Kidney epithelial cell (primary cell): ENCODE measurements around the gene ATP13A3. TPM values are rescaled to one million over a fixed set of nuclear protein-coding genes. Genes with fewer than 3 reads are reported as not detected.

Experiments used
- DNase-seq: peaks from one replicate; pipeline ENCODE4 v3.0.0-alpha.2; 2010; ENCODE audit warnings: low read depth
- H3K27me3 ChIP-seq: 2 replicates; pipeline ENCODE4 v1.6.0; 2011; ENCODE audit warnings: low read length; ENCODE audit not compliant: control insufficient read depth, insufficient read depth
- H3K36me3 ChIP-seq: 2 replicates; pipeline ENCODE4 v1.5.1; 2011; ENCODE audit warnings: low read length; ENCODE audit not compliant: control insufficient read depth, insufficient read depth
- H3K4me3 ChIP-seq: 2 replicates; pipeline ENCODE4 v1.5.1; 2011; ENCODE audit warnings: low read depth, mild to moderate bottlenecking, control low read depth, low read length
- total RNA-seq: library from RNA; depleted of rRNA; stranded (reverse); fragments of >200 nt; gene quantifications from 2 replicates; pipeline ENCODE4 v1.2.3, GENCODE V29; 2015
- TF ChIP-seq, protein P1 (sequence below): IDR thresholded peaks from 2 replicates; pipeline ENCODE4 v1.5.1; 2011; ENCODE audit warnings: mild to moderate bottlenecking, moderate library complexity, low read length, control low read depth, inconsistent platforms; ENCODE audit not compliant: insufficient read depth, poor library complexity, severe bottlenecking

The ATP13A3 gene
- total RNA-seq, 1 donor from 2014 or later, result 324 TPM

- TF ChIP-seq, protein P1, sequence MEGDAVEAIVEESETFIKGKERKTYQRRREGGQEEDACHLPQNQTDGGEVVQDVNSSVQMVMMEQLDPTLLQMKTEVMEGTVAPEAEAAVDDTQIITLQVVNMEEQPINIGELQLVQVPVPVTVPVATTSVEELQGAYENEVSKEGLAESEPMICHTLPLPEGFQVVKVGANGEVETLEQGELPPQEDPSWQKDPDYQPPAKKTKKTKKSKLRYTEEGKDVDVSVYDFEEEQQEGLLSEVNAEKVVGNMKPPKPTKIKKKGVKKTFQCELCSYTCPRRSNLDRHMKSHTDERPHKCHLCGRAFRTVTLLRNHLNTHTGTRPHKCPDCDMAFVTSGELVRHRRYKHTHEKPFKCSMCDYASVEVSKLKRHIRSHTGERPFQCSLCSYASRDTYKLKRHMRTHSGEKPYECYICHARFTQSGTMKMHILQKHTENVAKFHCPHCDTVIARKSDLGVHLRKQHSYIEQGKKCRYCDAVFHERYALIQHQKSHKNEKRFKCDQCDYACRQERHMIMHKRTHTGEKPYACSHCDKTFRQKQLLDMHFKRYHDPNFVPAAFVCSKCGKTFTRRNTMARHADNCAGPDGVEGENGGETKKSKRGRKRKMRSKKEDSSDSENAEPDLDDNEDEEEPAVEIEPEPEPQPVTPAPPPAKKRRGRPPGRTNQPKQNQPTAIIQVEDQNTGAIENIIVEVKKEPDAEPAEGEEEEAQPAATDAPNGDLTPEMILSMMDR, result peak; percentile 62
- Histone ChIP-seq H3K4me3 (no peak overlapping the region), H3K27me3 (peaks cover 2% of the 10 kb centered on the region), H3K36me3 (no peaks in the 10 kb centered on the region)
- no peak for DNase-seq
Observed at GRCh38 chr3:194404365-194405140, 82.2 kb downstream of the ATP13A3 start.

GRCh38 chr3:194401868-194402329, 84.9 kb downstream of the ATP13A3 start:
- H3K27me3 ChIP-seq, result peaks cover 16% of the 10 kb centered on the region
- TF ChIP-seq, protein P1, result no peak

DNA sequence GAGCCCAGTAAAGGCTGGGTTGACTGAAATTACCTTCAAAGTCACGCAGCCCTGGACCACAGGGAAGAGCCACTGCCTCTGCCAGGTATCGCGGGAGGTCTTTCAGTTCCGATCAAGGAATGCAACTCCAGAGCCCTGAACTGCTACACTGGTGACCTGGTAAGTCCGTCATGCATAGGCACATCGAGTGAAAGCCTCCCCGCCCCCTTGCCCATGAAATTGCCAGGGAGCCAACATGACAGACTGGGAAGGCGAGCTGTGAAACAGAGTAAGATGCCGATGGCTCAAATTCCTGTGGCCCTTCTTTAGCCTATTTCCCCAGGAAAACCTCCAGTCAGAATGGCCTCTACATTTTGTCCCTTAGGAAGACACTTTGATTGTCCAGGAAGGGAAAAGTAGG, 85.5 kb downstream of the ATP13A3 start:
- peaks cover 21% of the 10 kb centered on the region for H3K27me3 ChIP-seq
- no peak overlapping the region for H3K4me3 ChIP-seq
- H3K36me3 ChIP-seq, result no peaks in the 10 kb centered on the region
- DNase-seq, result no peak
- TF ChIP-seq, protein P1, result no peak

More at GRCh38 chr3:194401868-194402329, 84.9 kb downstream of the ATP13A3 start:
- Histone ChIP-seq H3K4me3 (no peak overlapping the region), H3K36me3 (no peaks in the 10 kb centered on the region)
- no peak for DNase-seq

GRCh38 chr3:194399874-194400411, 86.9 kb downstream of the ATP13A3 start:
- H3K36me3 ChIP-seq, result no peaks in the 10 kb centered on the region
- H3K27me3 ChIP-seq, result peaks cover 26% of the 10 kb centered on the region
- no peak overlapping the region for H3K4me3 ChIP-seq
- no peak for DNase-seq
- TF ChIP-seq, protein P1, result no peak

GRCh38 chr3:194399166-194399565, 87.6 kb downstream of the ATP13A3 start, which contains the start of gene GP5:
TSS of gene GP5 (minus strand) at chr3:194399266. CDS start at chr3:194398282, 984 bp downstream.
- Histone ChIP-seq H3K27me3 (peaks cover 26% of the 10 kb centered on the region), H3K36me3 (no peaks in the 10 kb centered on the region), H3K4me3 (no peak within 1 kb of the TSS)
- TF ChIP-seq, protein P1, result no peak
- DNase-seq, result no peak
